ENCODE measurements around the gene SAMD4A.

Gene SAMD4A

GRCh38 chr14:54550514-54550913 lies 16.4 kb upstream of the SAMD4A start:
- DNase-seq (no peak), ATAC-seq (replicated peaks) (no peak)
- Mint-ChIP-seq H3K36me3 (peaks cover 0 to 5% of the 10 kb centered on the region in 2 donors), H3K27ac (no peak overlapping the region), H3K4me3 (no peak overlapping the region), H3K27me3 (no peaks in the 10 kb centered on the region), H3K9me3 (no peaks in the 10 kb centered on the region), H3K4me1 (no peaks in the 10 kb centered on the region)

- Mint-ChIP-seq H3K27ac (no peak overlapping the region), H3K4me3 (no peak overlapping the region), H3K27me3 (no peaks in the 10 kb centered on the region), H3K36me3 (no peaks in the 10 kb centered on the region), H3K9me3 (no peaks in the 10 kb centered on the region), H3K4me1 (no peaks in the 10 kb centered on the region)
- DNase-seq (no peak), ATAC-seq (replicated peaks) (no peak)
These were observed 12.5 kb upstream of the SAMD4A start for GRCh38 chr14:54554401-54554800.

- no peaks in the 10 kb centered on the region for H3K9me3 Mint-ChIP-seq
- H3K27me3 Mint-ChIP-seq, result peaks cover 4 to 7% of the 10 kb centered on the region in 2 donors
- H3K4me3 Mint-ChIP-seq, result no peak overlapping the region
These were observed 11.3 kb upstream of the SAMD4A start for GRCh38 chr14:54555651-54556050.

GRCh38 chr14:54556535-54556934 lies 10.4 kb upstream of the SAMD4A start:
- no peaks in the 10 kb centered on the region for H3K36me3 Mint-ChIP-seq
- no peak overlapping the region for H3K27ac Mint-ChIP-seq
- DNase-seq, result no peak
- H3K9me3 Mint-ChIP-seq, result no peaks in the 10 kb centered on the region
- H3K27me3 Mint-ChIP-seq, result peaks cover 4 to 7% of the 10 kb centered on the region in 2 donors
- no peak for ATAC-seq (replicated peaks)
- no peaks in the 10 kb centered on the region for H3K4me1 Mint-ChIP-seq
- H3K4me3 Mint-ChIP-seq, result no peak overlapping the region

More at GRCh38 chr14:54555651-54556050, 11.3 kb upstream of the SAMD4A start:
- Mint-ChIP-seq H3K27ac (no peak overlapping the region), H3K36me3 (no peaks in the 10 kb centered on the region), H3K4me1 (no peaks in the 10 kb centered on the region)
- no peak for DNase-seq
- ATAC-seq (replicated peaks), result no peak

- no peak overlapping the region for H3K27ac Mint-ChIP-seq
- peaks cover 0 to under 1% of the 10 kb centered on the region in 2 donors for H3K36me3 Mint-ChIP-seq
- H3K4me3 Mint-ChIP-seq, result no peak overlapping the region
- ATAC-seq (replicated peaks) (no peak), DNase-seq (no peak)
- no peaks in the 10 kb centered on the region for H3K9me3 Mint-ChIP-seq
- peaks cover 3 to 17% of the 10 kb centered on the region in 2 donors for H3K4me1 Mint-ChIP-seq
- H3K27me3 Mint-ChIP-seq, result peaks cover 7 to 8% of the 10 kb centered on the region in 2 donors
These were observed 4.6 kb upstream of the SAMD4A start for GRCh38 chr14:54562334-54562733.

GRCh38 chr14:54564071-54564867 lies 2.7 kb upstream of the SAMD4A start:
- H3K27me3 Mint-ChIP-seq, result peaks cover 7 to 8% of the 10 kb centered on the region in 2 donors
- H3K9me3 Mint-ChIP-seq, result no peaks in the 10 kb centered on the region
- no peak for DNase-seq
- no peak overlapping the region for H3K27ac Mint-ChIP-seq
- no peak for ATAC-seq (replicated peaks)
- peaks cover 0 to 2% of the 10 kb centered on the region in 2 donors for H3K36me3 Mint-ChIP-seq
- H3K4me1 Mint-ChIP-seq, result peaks cover 10 to 24% of the 10 kb centered on the region in 2 donors
- H3K4me3 Mint-ChIP-seq, result peak overlapping the region; percentile 85 to 90

GRCh38 chr14:54564868-54565784 lies 1.8 kb upstream of the SAMD4A start:
- Mint-ChIP-seq H3K4me1 (peaks cover 12 to 26% of the 10 kb centered on the region in 2 donors), H3K27me3 (peaks cover 6 to 8% of the 10 kb centered on the region in 2 donors), H3K36me3 (peaks cover 0 to 2% of the 10 kb centered on the region in 2 donors), H3K4me3 (peak overlapping the region; percentile 85 to 90), H3K9me3 (no peaks in the 10 kb centered on the region), H3K27ac (peak overlapping the region; percentile 81)
- DNase-seq, result peak; percentile 53
- ATAC-seq (replicated peaks), result peak; percentile 45 to 47

- peaks cover 0 to 4% of the 10 kb centered on the region in 2 donors for H3K27me3 Mint-ChIP-seq
- peak overlapping the region; percentile 85 to 90 for H3K4me3 Mint-ChIP-seq
- H3K27ac Mint-ChIP-seq, result peak overlapping the region; percentile 81
- peaks cover 12 to 26% of the 10 kb centered on the region in 2 donors for H3K4me1 Mint-ChIP-seq
- peak; percentile 71 to 74 for ATAC-seq (replicated peaks)
- DNase-seq, result peak; percentile 74
- H3K9me3 Mint-ChIP-seq, result no peaks in the 10 kb centered on the region
- peaks cover 0 to 2% of the 10 kb centered on the region in 2 donors for H3K36me3 Mint-ChIP-seq
These were observed 1.0 kb upstream of the SAMD4A start for GRCh38 chr14:54565785-54566409.

GRCh38 chr14:54567224-54567638 lies 303 bp downstream of the SAMD4A start:
- Mint-ChIP-seq H3K27me3 (peaks cover 0 to 3% of the 10 kb centered on the region in 2 donors), H3K27ac (peak overlapping the region; percentile 98), H3K4me1 (peaks cover 12 to 26% of the 10 kb centered on the region in 2 donors), H3K36me3 (peaks cover 5 to 7% of the 10 kb centered on the region in 2 donors), H3K9me3 (peaks cover 0 to 3% of the 10 kb centered on the region in 2 donors), H3K4me3 (peak overlapping the region; percentile 98 to 99)
- DNase-seq (peak; percentile 29), ATAC-seq (replicated peaks) (peak; percentile 1 to 6)

- Mint-ChIP-seq H3K27me3 (no peaks in the 10 kb centered on the region), H3K4me1 (peaks cover 12 to 26% of the 10 kb centered on the region in 2 donors), H3K4me3 (peak overlapping the region; percentile 98 to 99), H3K36me3 (peaks cover 8 to 9% of the 10 kb centered on the region in 2 donors), H3K9me3 (peaks cover 0 to 3% of the 10 kb centered on the region in 2 donors), H3K27ac (peak overlapping the region; percentile 98)
- ATAC-seq (replicated peaks) (peak; percentile 56 to 58), DNase-seq (peak; percentile 61)
These were observed 972 bp downstream of the SAMD4A start for GRCh38 chr14:54567639-54568561.

- peaks cover 16% of the 10 kb centered on the region in 2 donors for H3K36me3 Mint-ChIP-seq
- H3K4me3 Mint-ChIP-seq, result peak overlapping the region; percentile 21 to 39
- no peaks in the 10 kb centered on the region for H3K27me3 Mint-ChIP-seq
- H3K27ac Mint-ChIP-seq, result no peak overlapping the region
- ATAC-seq (replicated peaks) (no peak), DNase-seq (no peak)
- H3K9me3 Mint-ChIP-seq, result peaks cover 0 to 7% of the 10 kb centered on the region in 2 donors
- peaks cover 12 to 26% of the 10 kb centered on the region in 2 donors for H3K4me1 Mint-ChIP-seq
These were observed 2.1 kb downstream of the SAMD4A start for GRCh38 chr14:54568821-54569595.

GRCh38 chr14:54570047-54570446 lies 3.1 kb downstream of the SAMD4A start:
- H3K27me3 Mint-ChIP-seq, result no peaks in the 10 kb centered on the region
- no peak overlapping the region for H3K4me3 Mint-ChIP-seq
- H3K27ac Mint-ChIP-seq, result no peak overlapping the region
- H3K36me3 Mint-ChIP-seq, result peaks cover 16% of the 10 kb centered on the region in 2 donors
- DNase-seq (no peak), ATAC-seq (replicated peaks) (no peak)
- H3K4me1 Mint-ChIP-seq, result peaks cover 12 to 15% of the 10 kb centered on the region in 2 donors
- peaks cover 0 to 7% of the 10 kb centered on the region in 2 donors for H3K9me3 Mint-ChIP-seq

All from stimulated activated naive B cell treated with anti-CD40 and anti-IgM and Interleukin-4, amounts not matched to agents 10 μg/mL and 1 μg/mL and 100 μg/mL, for 72 hours (primary cell).